SK-N-SH (cell line): Measurements from ENCODE around the gene KRT24. TPM values are rescaled to one million over a fixed set of nuclear protein-coding genes. Genes with fewer than 3 reads are reported as not detected.

ENCODE experiments used
- CTCF ChIA-PET: fragments of 300-600, 350-600 bp; formaldehyde crosslinking; extraction: SDS; loops from one replicate; lab custom pipeline; 2021; lab: Yijun Ruan, JAX
- POLR2A ChIA-PET: fragments of 350-600 bp; sonication (Branson Sonifier 250); formaldehyde crosslinking; extraction: SDS; loops from one replicate; lab custom pipeline; 2020; ENCODE audit warnings: antibody characterized with exemption, inconsistent platforms; lab: Yijun Ruan, JAX
- DNase-seq: peaks from one replicate; pipeline ENCODE4 v3.0.0; 2012
- H2AFZ ChIP-seq: fragments of 200-600 bp; sonication (generic); 2 replicates; pipeline ENCODE4 v1.8.1; 2016; ENCODE audit warnings: antibody characterized with exemption, mild to moderate bottlenecking, low read depth
- H3F3A ChIP-seq: fragments of 200-600 bp; sonication (generic); replicated peaks from 2 replicates; pipeline ENCODE3; 2016; ENCODE audit warnings: antibody characterized with exemption, mild to moderate bottlenecking; ENCODE audit not compliant: insufficient read depth
- H3K27ac ChIP-seq, 2 experiments: fragments of 200-500 bp in 1 of 2; fragments of 200-600 bp in 1 of 2; sonication (Bioruptor generic) in 1 of 2; sonication (generic), shearing (Covaris generic) in 1 of 2; 2 replicates each; pipeline versions ENCODE4 v1.5.1 to v1.6.1; 2014 to 2016; ENCODE audit warnings: low read depth in 2 of 2, inconsistent platforms in 1 of 2, low read length in 1 of 2, mild to moderate bottlenecking in 1 of 2, mixed read lengths in 1 of 2
- H3K27me3 ChIP-seq: fragments of 200-600 bp; sonication (generic), shearing (Covaris generic); 2 replicates; pipeline ENCODE4 v1.6.1; 2016; ENCODE audit warnings: mixed run types; ENCODE audit not compliant: insufficient read depth
- H3K36me3 ChIP-seq, 2 experiments: fragments of 200-500 bp in 1 of 2; fragments of 200-600 bp in 1 of 2; sonication (Bioruptor generic) in 1 of 2; sonication (generic) in 1 of 2; replicated peaks in 1 of 2; 2 replicates each; pipeline versions ENCODE3 to v1.5.1; 2014 to 2016; ENCODE audit warnings: low read length in 1 of 2, mild to moderate bottlenecking in 1 of 2; ENCODE audit not compliant: insufficient read depth in 2 of 2, control insufficient read depth in 1 of 2
- H3K4me1 ChIP-seq, 2 experiments: fragments of 200-500 bp in 1 of 2; fragments of 200-600 bp in 1 of 2; sonication (Bioruptor generic) in 1 of 2; sonication (generic), shearing (Covaris generic) in 1 of 2; 2 replicates each; pipeline versions ENCODE4 v1.5.1 to v1.6.1; 2014 to 2016; ENCODE audit warnings: low read depth in 1 of 2, low read length in 1 of 2, mixed run types in 1 of 2; ENCODE audit not compliant: insufficient read depth in 2 of 2, control insufficient read depth in 1 of 2
- H3K4me2 ChIP-seq: fragments of 200-600 bp; sonication (generic), shearing (Covaris generic); 2 replicates; pipeline ENCODE4 v1.6.1; 2017; ENCODE audit warnings: mixed run types
- H3K4me3 ChIP-seq, 2 experiments: fragments of 200-500 bp in 1 of 2; fragments of 200-600 bp in 1 of 2; sonication (Bioruptor generic) in 1 of 2; sonication (generic), shearing (Covaris generic) in 1 of 2; 2 replicates each; pipeline versions ENCODE4 v1.5.1 to v1.8.1; 2014 to 2016; ENCODE audit warnings: low read depth in 2 of 2, inconsistent platforms in 1 of 2, low read length in 1 of 2, mild to moderate bottlenecking in 1 of 2, mixed read lengths in 1 of 2, moderate library complexity in 1 of 2
- H3K79me2 ChIP-seq: fragments of 200-600 bp; sonication (generic); 2 replicates; pipeline ENCODE4 v1.8.1; 2017; ENCODE audit warnings: mild to moderate bottlenecking; ENCODE audit not compliant: insufficient read depth
- H3K9ac ChIP-seq: fragments of 200-600 bp; sonication (generic); 2 replicates; pipeline ENCODE4 v1.6.1; 2017; ENCODE audit warnings: mixed run types
- H3K9me2 ChIP-seq: fragments of 200-600 bp; sonication (generic); 2 replicates; pipeline ENCODE4 v1.6.1; 2017; ENCODE audit warnings: mixed run types
- H3K9me3 ChIP-seq: fragments of 200-600 bp; sonication (generic); 2 replicates; pipeline ENCODE4 v1.6.1; 2017; ENCODE audit warnings: mixed run types, mild to moderate bottlenecking, moderate library complexity
- H4K20me1 ChIP-seq: fragments of 200-600 bp; sonication (generic); 2 replicates; pipeline ENCODE4 v1.6.1; 2017; ENCODE audit warnings: mild to moderate bottlenecking, mixed run types; ENCODE audit not compliant: insufficient read depth
- CHD2 ChIP-seq: fragments of 150-350 bp; IDR thresholded peaks from 2 replicates; pipeline ENCODE4 v1.6.1; 2018; ENCODE audit warnings: low read length; ENCODE audit not compliant: partially characterized antibody
- CTCF ChIP-seq: fragments of 200-600 bp; sonication (generic); IDR thresholded peaks from 2 replicates; pipeline ENCODE4 v1.6.1; 2017; ENCODE audit warnings: antibody characterized with exemption, mild to moderate bottlenecking, moderate library complexity
- EP300 ChIP-seq, 2 experiments: IDR thresholded peaks; 2 replicates each; pipeline versions ENCODE4 v1.4.0 to v1.6.1; 2012; ENCODE audit warnings: borderline replicate concordance in 1 of 2, low read depth in 1 of 2, low read length in 1 of 2
- EZH2phosphoT487 ChIP-seq: fragments of 200-600 bp; sonication (generic); IDR thresholded peaks from 2 replicates; pipeline ENCODE4 v1.6.1; 2017; ENCODE audit warnings: low read depth, mixed run types, mild to moderate bottlenecking, antibody characterized with exemption, moderate library complexity, borderline replicate concordance
- FOXJ3 ChIP-seq: sonication (generic); formaldehyde crosslinking; IDR thresholded peaks from 2 replicates; pipeline ENCODE4 v1.5.1; 2020; ENCODE audit warnings: mild to moderate bottlenecking, missing genetic modification reagents
- MAX ChIP-seq: IDR thresholded peaks from 2 replicates; pipeline ENCODE4 v1.4.0; 2012; ENCODE audit warnings: low read depth
- NRF1 ChIP-seq: IDR thresholded peaks from 2 replicates; pipeline ENCODE4 v1.6.1; 2012; ENCODE audit warnings: low read depth, mild to moderate bottlenecking, low read length
- PBX3 ChIP-seq: IDR thresholded peaks from 2 replicates; pipeline ENCODE4; 2012
- RAD21 ChIP-seq: IDR thresholded peaks from 2 replicates; pipeline ENCODE4 v1.6.1; 2012; ENCODE audit warnings: mild to moderate bottlenecking, low read length
- REST ChIP-seq: IDR thresholded peaks from 2 replicates; pipeline ENCODE4 v1.6.1; 2012; ENCODE audit warnings: mild to moderate bottlenecking, low read depth, low read length, moderate library complexity
- RFX5 ChIP-seq: IDR thresholded peaks from 2 replicates; pipeline ENCODE4 v1.6.1; 2012; ENCODE audit warnings: mild to moderate bottlenecking, improper control_type of control experiment, low read length
- SMC3 ChIP-seq: IDR thresholded peaks from 2 replicates; pipeline ENCODE4 v1.6.1; 2012; ENCODE audit warnings: low read depth, low read length, improper control_type of control experiment
- TCF12 ChIP-seq: IDR thresholded peaks from 2 replicates; pipeline ENCODE4 v1.4.0; 2012
- polyA plus RNA-seq, 3 experiments: library from polyadenylated mRNA; depleted of rRNA; stranded (reverse); fragments of >200 nt; gene quantifications; 2 replicates each; pipeline ENCODE4 v1.2.3, GENCODE V29; 2012
- TF ChIP-seq, protein P1 (sequence below): IDR thresholded peaks from 2 replicates; pipeline ENCODE4 v1.4.0; 2012; ENCODE audit warnings: low read depth, borderline replicate concordance

Gene KRT24
- polyA plus RNA-seq, 1 of the 3 experiments (the other 2 are of a cell fraction), result not detected

- H3K79me2 ChIP-seq, result no peaks in the 10 kb centered on the region
- no peaks in the 10 kb centered on the region for H3K9me2 ChIP-seq
- H3K4me3 ChIP-seq, result no peak overlapping the region
- H3K9ac ChIP-seq, result no peak overlapping the region
- H3K9me3 ChIP-seq, result no peaks in the 10 kb centered on the region
- ChIA-PET CTCF (interaction anchor here (1.5 kb wide), 1 partner anchor 10 kb away, joined by 4 read pairs; the partner anchor contains the start of gene SMARCE1), POLR2A (no interaction called here)
- H4K20me1 ChIP-seq, result no peaks in the 10 kb centered on the region
- H2AFZ ChIP-seq, result no peak overlapping the region
- H3K4me1 ChIP-seq, result no peaks in the 10 kb centered on the region
- H3F3A ChIP-seq, result peaks cover 4% of the 10 kb centered on the region
- no peak overlapping the region for H3K27ac ChIP-seq
- TF ChIP-seq EZH2phosphoT487 (no peak), CTCF (no peak), CHD2 (no peak), SMC3 (no peak), FOXJ3 (CRISPR knock-in tag) (no peak), RAD21 (no peak), MAX (no peak), TCF12 (no peak), NRF1 (no peak), EP300 (IDR thresholded peaks at IDR 0.05; ENCODE audit: borderline replicate concordance in 1 of 2, low read depth in 1 of 2, low read length in 1 of 2) (no peak), PBX3 (no peak), REST (no peak), RFX5 (no peak)
- TF ChIP-seq, protein P1, sequence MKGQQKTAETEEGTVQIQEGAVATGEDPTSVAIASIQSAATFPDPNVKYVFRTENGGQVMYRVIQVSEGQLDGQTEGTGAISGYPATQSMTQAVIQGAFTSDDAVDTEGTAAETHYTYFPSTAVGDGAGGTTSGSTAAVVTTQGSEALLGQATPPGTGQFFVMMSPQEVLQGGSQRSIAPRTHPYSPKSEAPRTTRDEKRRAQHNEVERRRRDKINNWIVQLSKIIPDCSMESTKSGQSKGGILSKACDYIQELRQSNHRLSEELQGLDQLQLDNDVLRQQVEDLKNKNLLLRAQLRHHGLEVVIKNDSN, result no peak
- H3K36me3 ChIP-seq, result no peaks in the 10 kb centered on the region
- no peak overlapping the region for H3K4me2 ChIP-seq
- peaks cover 43% of the 10 kb centered on the region for H3K27me3 ChIP-seq
- no peak for DNase-seq
These were observed 45.2 kb downstream of the KRT24 start for GRCh38 chr17:40658396-40658795.
